H9 (cell line): ENCODE data around the gene SLC35F2. TPM values are rescaled to one million over a fixed set of nuclear protein-coding genes. Genes with fewer than 3 reads are reported as not detected.

Experiments
- DNase-seq: peaks from one replicate; pipeline ENCODE4 v3.0.0-alpha.2; 2017
- H2AFZ ChIP-seq: one replicate; pipeline ENCODE4 v1.6.1; 2013; ENCODE audit warnings: mild to moderate bottlenecking, low read length, control low read depth, moderate library complexity
- H2AK5ac ChIP-seq: 2 replicates; pipeline ENCODE4 v1.6.1; 2013; ENCODE audit warnings: low read length, control low read depth, mixed read lengths; ENCODE audit not compliant: insufficient read length
- H2BK120ac ChIP-seq: one replicate; pipeline ENCODE4 v1.6.1; 2013; ENCODE audit warnings: low read depth, mild to moderate bottlenecking, low read length, control low read depth, inconsistent platforms; ENCODE audit not compliant: poor library complexity, severe bottlenecking
- H2BK12ac ChIP-seq: 2 replicates; pipeline ENCODE4 v1.6.1; 2013; ENCODE audit warnings: low read length, control low read depth, mixed read lengths, low read depth; ENCODE audit not compliant: insufficient read length
- H2BK15ac ChIP-seq: 2 replicates; pipeline ENCODE4 v1.6.1; 2013; ENCODE audit warnings: low read depth, low read length, control low read depth
- H2BK20ac ChIP-seq: one replicate; pipeline ENCODE4 v1.6.1; 2013; ENCODE audit warnings: low read depth, mild to moderate bottlenecking, low read length, control low read depth, inconsistent platforms; ENCODE audit not compliant: poor library complexity, severe bottlenecking
- H2BK5ac ChIP-seq: 2 replicates; pipeline ENCODE4 v1.6.1; 2013; ENCODE audit warnings: low read length, control low read depth, mixed read lengths; ENCODE audit not compliant: insufficient read length
- H3K14ac ChIP-seq: 2 replicates; pipeline ENCODE4 v1.6.1; 2013; ENCODE audit warnings: low read length, control low read depth; ENCODE audit not compliant: insufficient read depth
- H3K18ac ChIP-seq: 2 replicates; pipeline ENCODE4 v1.6.1; 2013; ENCODE audit warnings: low read depth, mild to moderate bottlenecking, mixed read lengths, low read length, control low read depth; ENCODE audit not compliant: insufficient read length
- H3K23ac ChIP-seq: 2 replicates; pipeline ENCODE4 v1.6.1; 2013; ENCODE audit warnings: low read length, control low read depth, mixed read lengths, low read depth; ENCODE audit not compliant: insufficient read length
- H3K23me2 ChIP-seq: 2 replicates; pipeline ENCODE4 v1.6.1; 2013; ENCODE audit warnings: low read depth, mild to moderate bottlenecking, mixed read lengths, low read length, control low read depth; ENCODE audit not compliant: insufficient read length, poor library complexity, severe bottlenecking
- H3K27ac ChIP-seq: 2 replicates; pipeline ENCODE4 v1.5.1; 2013; ENCODE audit warnings: low read length, control low read depth, mixed read lengths, low read depth; ENCODE audit not compliant: insufficient read length
- H3K27me3 ChIP-seq: 2 replicates; pipeline ENCODE4 v1.6.1; 2013; ENCODE audit warnings: low read length, control low read depth, inconsistent platforms; ENCODE audit not compliant: insufficient read depth
- H3K4ac ChIP-seq: 2 replicates; pipeline ENCODE4 v1.6.1; 2013; ENCODE audit warnings: low read depth, mild to moderate bottlenecking, control low read depth, inconsistent platforms, low read length, moderate library complexity
- H3K4me1 ChIP-seq: 2 replicates; pipeline ENCODE4 v1.6.1; 2013; ENCODE audit warnings: low read length, control low read depth, inconsistent platforms; ENCODE audit not compliant: insufficient read depth
- H3K4me2 ChIP-seq: 2 replicates; pipeline ENCODE4 v1.6.1; 2013; ENCODE audit warnings: low read length, control low read depth, mixed read lengths; ENCODE audit not compliant: insufficient read length, insufficient read depth
- H3K56ac ChIP-seq: 2 replicates; pipeline ENCODE4 v1.6.1; 2013; ENCODE audit warnings: low read depth, mild to moderate bottlenecking, mixed read lengths, low read length, control low read depth; ENCODE audit not compliant: insufficient read length
- H3K79me1 ChIP-seq: 2 replicates; pipeline ENCODE4 v1.6.1; 2013; ENCODE audit warnings: low read depth, mild to moderate bottlenecking, moderate library complexity, low read length, control low read depth, inconsistent platforms; ENCODE audit not compliant: insufficient read depth, poor library complexity, severe bottlenecking
- H3K79me2 ChIP-seq: 2 replicates; pipeline ENCODE4 v1.6.1; 2013; ENCODE audit warnings: low read length, control low read depth, inconsistent platforms; ENCODE audit not compliant: insufficient read depth
- H3K9ac ChIP-seq: 2 replicates; pipeline ENCODE4 v1.6.1; 2013; ENCODE audit warnings: low read length, control low read depth, mixed read lengths; ENCODE audit not compliant: insufficient read length; ENCODE audit errors: extremely low read depth
- H3K9me3 ChIP-seq: one replicate; pipeline ENCODE4 v1.6.1; 2013; ENCODE audit warnings: low read depth, low read length, inconsistent platforms; ENCODE audit not compliant: control insufficient read depth
- H3T11ph ChIP-seq: one replicate; pipeline ENCODE4 v1.6.1; 2013; ENCODE audit warnings: mild to moderate bottlenecking, low read length, control low read depth, inconsistent platforms
- H4K20me1 ChIP-seq: one replicate; pipeline ENCODE4 v1.6.1; 2013; ENCODE audit not compliant: control insufficient read depth, insufficient read length, insufficient read depth
- H4K5ac ChIP-seq: 2 replicates; pipeline ENCODE4 v1.6.1; 2013; ENCODE audit warnings: low read depth, mild to moderate bottlenecking, mixed read lengths, low read length, control low read depth; ENCODE audit not compliant: insufficient read length
- H4K8ac ChIP-seq: replicated peaks from 2 replicates; pipeline ENCODE4 v1.6.1; 2013; ENCODE audit warnings: low read length, control low read depth, mixed read lengths, low read depth; ENCODE audit not compliant: insufficient read length
- H4K91ac ChIP-seq: 2 replicates; pipeline ENCODE4 v1.6.1; 2013; ENCODE audit warnings: low read depth, mild to moderate bottlenecking, moderate library complexity, mixed read lengths, low read length, control low read depth; ENCODE audit not compliant: insufficient read length
- H3K27ac Mint-ChIP-seq, 3 experiments: 2 replicates in 2 of 3; 3 replicates in 1 of 3; pipeline ENCODE4 v1.8.0; 2020 to 2021; ENCODE audit warnings: mixed read lengths in 3 of 3, mild to moderate bottlenecking in 1 of 3, moderate library complexity in 1 of 3
- H3K27me3 Mint-ChIP-seq: 2 replicates; pipeline ENCODE4 v1.8.0; 2021; ENCODE audit warnings: low read depth, mild to moderate bottlenecking, moderate library complexity, mixed read lengths
- H3K36me3 Mint-ChIP-seq, 3 experiments: 2 replicates in 2 of 3; 3 replicates in 1 of 3; pipeline ENCODE4 v1.8.0; 2020 to 2021; ENCODE audit warnings: low read depth in 3 of 3, mixed read lengths in 3 of 3; ENCODE audit not compliant: insufficient read depth in 1 of 3
- H3K4me1 Mint-ChIP-seq, 2 experiments: 2 replicates each; pipeline ENCODE4 v1.8.0; 2020; ENCODE audit warnings: mixed read lengths in 2 of 2
- H3K4me3 Mint-ChIP-seq, 2 experiments: 2 replicates in 1 of 2; 3 replicates in 1 of 2; pipeline ENCODE4 v1.8.0; 2020 to 2021; ENCODE audit warnings: mild to moderate bottlenecking in 2 of 2, mixed read lengths in 2 of 2, moderate library complexity in 1 of 2
- H3K9me3 Mint-ChIP-seq, 2 experiments: 2 replicates in 1 of 2; 3 replicates in 1 of 2; pipeline ENCODE4 v1.8.0; 2020; ENCODE audit warnings: mild to moderate bottlenecking in 2 of 2, mixed read lengths in 2 of 2, moderate library complexity in 1 of 2
- WGBS: extraction: QIAGEN DNeasy Blood & Tissue Kit; methylation state at CpG from one replicate; pipeline ENCODE4 v1.1.7; 2013; ENCODE audit warnings: missing lambda C conversion rate, low lambda C conversion rate, mixed read lengths; ENCODE audit not compliant: insufficient read length; ENCODE audit errors: extremely low coverage; 5-methylcytosine and 5-hydroxymethylcytosine counted together
- total RNA-seq: library from RNA; stranded (reverse); gene quantifications from 2 replicates; pipeline ENCODE4 v1.2.1, GENCODE V29; 2021
- TF ChIP-seq, protein P1 (sequence below): fragments of 200-600 bp; sonication (generic); conservative IDR thresholded peaks from 3 replicates; pipeline ENCODE4 v1.8.0; 2021; ENCODE audit warnings: antibody characterized with exemption, mild to moderate bottlenecking

The SLC35F2 gene
- total RNA-seq, 1 experiment from 2014 or later = 24.0 TPM

DNA sequence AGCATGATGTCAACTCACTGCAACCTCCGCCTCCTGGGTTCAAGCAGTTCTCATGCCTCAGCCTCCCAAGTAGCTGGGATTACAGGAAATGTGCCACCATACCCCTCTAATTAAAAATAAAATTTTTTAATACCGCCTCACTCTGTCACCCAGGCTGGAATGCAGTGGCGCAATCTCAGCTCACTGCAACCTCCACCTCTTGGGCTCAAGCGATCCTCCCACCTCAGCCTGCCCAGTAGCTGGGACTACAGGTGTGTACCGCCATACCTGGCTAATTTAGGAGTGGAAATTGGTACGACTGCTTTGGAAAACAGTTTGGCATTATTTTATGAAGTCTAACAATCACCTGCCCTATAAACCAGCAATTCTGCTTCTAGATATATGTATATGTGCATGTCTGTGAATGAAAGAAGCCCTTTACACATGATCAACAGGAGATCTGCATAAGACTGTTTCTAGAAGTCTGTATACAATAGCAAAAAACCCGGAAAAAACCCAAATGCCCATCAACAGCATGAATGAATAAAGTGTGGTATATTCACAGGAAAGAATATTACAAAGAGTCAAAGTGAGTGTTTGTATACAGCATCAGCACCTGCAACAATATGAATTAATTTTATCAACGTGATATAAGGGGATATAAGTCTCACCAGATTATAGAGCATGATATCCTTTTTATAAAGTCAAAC, 16.0 kb downstream of the SLC35F2 start:
- no peak overlapping the region for H3K56ac ChIP-seq
- TF ChIP-seq, protein P1, sequence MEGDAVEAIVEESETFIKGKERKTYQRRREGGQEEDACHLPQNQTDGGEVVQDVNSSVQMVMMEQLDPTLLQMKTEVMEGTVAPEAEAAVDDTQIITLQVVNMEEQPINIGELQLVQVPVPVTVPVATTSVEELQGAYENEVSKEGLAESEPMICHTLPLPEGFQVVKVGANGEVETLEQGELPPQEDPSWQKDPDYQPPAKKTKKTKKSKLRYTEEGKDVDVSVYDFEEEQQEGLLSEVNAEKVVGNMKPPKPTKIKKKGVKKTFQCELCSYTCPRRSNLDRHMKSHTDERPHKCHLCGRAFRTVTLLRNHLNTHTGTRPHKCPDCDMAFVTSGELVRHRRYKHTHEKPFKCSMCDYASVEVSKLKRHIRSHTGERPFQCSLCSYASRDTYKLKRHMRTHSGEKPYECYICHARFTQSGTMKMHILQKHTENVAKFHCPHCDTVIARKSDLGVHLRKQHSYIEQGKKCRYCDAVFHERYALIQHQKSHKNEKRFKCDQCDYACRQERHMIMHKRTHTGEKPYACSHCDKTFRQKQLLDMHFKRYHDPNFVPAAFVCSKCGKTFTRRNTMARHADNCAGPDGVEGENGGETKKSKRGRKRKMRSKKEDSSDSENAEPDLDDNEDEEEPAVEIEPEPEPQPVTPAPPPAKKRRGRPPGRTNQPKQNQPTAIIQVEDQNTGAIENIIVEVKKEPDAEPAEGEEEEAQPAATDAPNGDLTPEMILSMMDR = no peak
- Mint-ChIP-seq H3K36me3 (no peaks in the 10 kb centered on the region; a peak in 1 of 7 replicates), H3K9me3 (no peaks in the 10 kb centered on the region), H3K27me3 (no peaks in the 10 kb centered on the region), H3K4me3 (no peak overlapping the region), H3K27ac (no peak overlapping the region), H3K4me1 (peaks cover 14 to 16% of the 10 kb centered on the region in 2 experiments)
- no peak overlapping the region for H4K8ac ChIP-seq
- no peaks in the 10 kb centered on the region for H3K79me1 ChIP-seq
- no peak overlapping the region for H3T11ph ChIP-seq
- no peak overlapping the region for H2BK5ac ChIP-seq
- no peak overlapping the region for H3K27ac ChIP-seq
- no peaks in the 10 kb centered on the region for H3K9me3 ChIP-seq
- no peak overlapping the region for H2BK20ac ChIP-seq
- no peak overlapping the region for H3K4ac ChIP-seq
- H2BK15ac ChIP-seq = no peak overlapping the region
- H2AK5ac ChIP-seq = no peak overlapping the region
- H4K5ac ChIP-seq = no peak overlapping the region
- no peak overlapping the region for H3K23ac ChIP-seq
- H3K4me1 ChIP-seq = no peaks in the 10 kb centered on the region
- H4K20me1 ChIP-seq = no peaks in the 10 kb centered on the region
- no peak overlapping the region for H3K4me2 ChIP-seq
- WGBS = no CpG with 5 or more reads among the region's 8 CpGs
- DNase-seq = no peak
- H3K23me2 ChIP-seq = no peaks in the 10 kb centered on the region
- no peak overlapping the region for H4K91ac ChIP-seq
- no peak overlapping the region for H3K18ac ChIP-seq
- H3K9ac ChIP-seq = no peak overlapping the region
- no peak overlapping the region for H3K14ac ChIP-seq
- no peak overlapping the region for H2BK12ac ChIP-seq
- no peaks in the 10 kb centered on the region for H3K27me3 ChIP-seq
- H3K79me2 ChIP-seq = no peaks in the 10 kb centered on the region; the same call in 1 of the 2 replicates
- H2BK120ac ChIP-seq = no peak overlapping the region
- no peak overlapping the region for H2AFZ ChIP-seq
